GM13977 (cell line): ENCODE data around the gene EXOC6B.

Experiments
- DNase-seq: peaks from one replicate; pipeline ENCODE4 v3.0.0; 2012; ENCODE audit warnings: low spot score
- CTCF ChIP-seq: IDR thresholded peaks from 2 replicates; pipeline ENCODE4 v1.5.1; 2012; ENCODE audit warnings: mild to moderate bottlenecking, control low read depth; ENCODE audit not compliant: insufficient read depth; ENCODE audit errors: extremely low read depth, missing control alignments
- in situ Hi-C: fragments of 300-500 bp; cut with MboI; formaldehyde crosslinking; loops from one replicate; pipeline ENCODE4 v1.12.0; 2022; ENCODE audit warnings: low sequenced_read_pairs, low pct_unique_long_range_greater_than_20kb, mixed read lengths, inconsistent platforms; ENCODE audit not compliant: unreplicated experiment

EXOC6B gene

GRCh38 chr2:72140621-72140960 is 685.2 kb downstream of the EXOC6B start:
- TF ChIP-seq CTCF, result no peak
- DNase-seq, result no peak
- in situ Hi-C loops, result no loop called here

GRCh38 chr2:72139874-72140620 is 685.8 kb downstream of the EXOC6B start:
- no peak for TF ChIP-seq CTCF
- no peak for DNase-seq
- in situ Hi-C loops, result no loop called here

DNA sequence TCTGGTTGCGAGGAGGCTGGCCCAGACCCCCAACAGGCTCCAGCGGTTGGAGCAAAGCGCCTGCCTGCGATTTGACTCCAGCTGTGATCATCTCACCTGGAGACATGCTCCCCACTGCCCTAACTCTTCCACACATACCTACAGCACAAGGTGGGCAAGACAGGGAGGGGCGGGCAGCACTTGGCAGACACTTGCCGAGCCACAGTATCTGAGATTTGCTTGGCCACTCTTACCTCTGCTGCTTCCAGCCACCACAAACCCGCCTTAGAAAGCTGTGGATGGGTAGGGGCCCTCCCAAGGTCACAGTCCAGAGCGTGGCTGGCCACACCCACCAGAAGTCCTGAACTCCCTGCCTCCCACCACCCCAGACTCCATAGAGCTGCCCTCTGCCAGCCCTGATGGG is 686.4 kb downstream of the EXOC6B start:
- in situ Hi-C loops, result no loop called here
- no peak for DNase-seq
- no peak for TF ChIP-seq CTCF

DNA sequence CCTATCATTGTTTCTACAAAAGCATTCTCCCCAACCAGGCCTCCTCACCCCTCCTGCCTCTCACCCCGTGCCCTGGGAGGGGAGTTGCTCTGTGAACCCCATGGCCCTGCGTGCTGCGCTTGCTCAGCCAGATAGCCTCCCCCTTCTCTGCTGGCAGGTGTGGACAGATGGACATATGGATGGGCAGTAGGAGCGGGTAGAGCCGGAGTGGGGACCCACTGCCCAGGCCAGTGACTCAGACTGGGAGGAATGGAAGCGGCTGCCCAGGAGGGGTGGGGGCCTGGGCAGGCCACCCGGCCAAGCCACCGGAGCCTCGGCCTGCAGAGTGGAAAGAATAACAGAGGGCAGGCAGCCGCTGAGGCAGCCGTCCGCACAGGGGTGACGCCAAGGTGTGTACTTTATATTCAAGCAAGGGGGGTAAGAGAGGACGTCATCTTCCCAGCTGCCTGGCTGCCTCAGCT is 686.9 kb downstream of the EXOC6B start:
- in situ Hi-C loops, result no loop called here
- no peak for TF ChIP-seq CTCF
- no peak for DNase-seq

DNA sequence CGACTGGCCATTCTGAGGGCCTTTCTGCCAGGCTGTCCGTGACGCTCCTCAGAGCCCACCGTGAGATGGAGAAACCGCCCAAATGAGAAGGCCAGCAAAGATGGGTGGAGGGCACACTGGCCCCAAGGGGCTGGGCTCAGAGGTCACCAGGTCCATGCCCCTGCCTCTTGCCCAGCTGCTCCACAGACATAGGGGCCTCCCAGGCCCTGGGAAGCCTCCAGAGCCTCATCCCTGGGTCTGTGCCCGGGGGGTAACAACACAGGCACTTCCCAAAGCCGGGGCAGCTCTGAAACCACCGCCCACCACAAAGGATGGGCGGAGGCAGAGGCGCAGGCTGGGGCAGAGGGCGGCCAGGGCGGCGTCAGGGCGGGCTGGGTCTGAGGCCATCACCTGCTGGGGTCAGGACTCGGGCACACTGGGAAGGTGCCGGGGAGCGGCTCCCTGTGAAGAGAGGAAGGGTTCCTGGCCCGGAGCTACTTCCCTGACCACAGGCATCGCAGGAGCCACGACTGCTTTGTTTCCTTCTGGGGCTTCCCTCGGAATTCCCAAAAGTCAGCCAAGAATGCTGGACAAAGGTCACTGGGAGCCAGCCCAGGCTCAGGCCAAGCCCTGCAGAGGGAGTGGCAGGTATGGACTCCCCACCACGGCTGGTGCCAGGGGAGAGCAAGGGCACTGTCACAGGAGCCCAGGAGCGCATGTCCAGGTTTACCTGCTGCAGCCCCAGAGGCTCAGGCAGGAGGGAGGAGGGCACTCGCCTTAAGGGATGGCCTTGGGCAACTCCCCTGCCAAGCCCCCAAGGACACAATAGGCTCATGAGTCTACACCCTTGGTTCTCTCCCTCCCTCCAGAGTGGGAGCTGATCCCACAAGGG is 687.6 kb downstream of the EXOC6B start:
- no peak for TF ChIP-seq CTCF
- DNase-seq, result no peak
- in situ Hi-C loops, result no loop called here

DNA sequence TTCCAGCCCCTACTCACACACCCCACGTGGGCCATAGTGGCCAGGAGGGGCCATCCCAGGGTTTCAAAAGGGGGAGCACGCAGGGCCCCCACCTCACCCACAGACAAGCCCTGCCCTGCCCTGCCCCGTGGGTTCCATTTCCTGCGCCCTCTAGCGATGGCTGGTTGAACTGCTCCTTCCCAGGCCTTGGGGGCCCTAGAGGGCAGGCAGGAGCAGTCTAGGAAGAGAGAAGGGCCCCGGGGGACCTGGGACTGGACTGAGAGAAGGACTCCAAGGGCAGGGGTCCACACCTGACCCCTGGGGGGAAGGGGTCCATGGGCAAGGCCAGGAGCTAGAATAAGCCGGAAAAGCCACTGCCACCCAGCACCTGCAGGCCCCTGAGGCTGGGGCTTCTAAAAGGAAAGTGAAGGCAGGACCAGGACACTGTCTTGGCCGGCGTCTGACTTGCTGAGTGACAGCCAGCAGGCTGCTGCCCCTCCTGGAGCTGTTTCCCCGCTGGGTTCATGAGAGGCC is 688.3 kb downstream of the EXOC6B start:
- peak; percentile 99 for TF ChIP-seq CTCF
- DNase-seq, result peak; percentile 90
- in situ Hi-C loops, result no loop called here
